ENCODE results near the gene GABRB1.

GRCh38 chr4:47193179-47193578 lies 161.8 kb downstream of the GABRB1 start:
- no peak for TF ChIP-seq EZH2 (optimal IDR thresholded peaks at IDR 0.05; ENCODE audit: low read depth, low read length)
- TF ChIP-seq CTCF (IDR thresholded peaks at IDR 0.05; ENCODE audit: low read length) = no peak
- no peak for TF ChIP-seq EZH2phosphoT487 (IDR thresholded peaks at IDR 0.05; ENCODE audit: low read length)
